GM19328 (cell line): ENCODE measurements around the gene FAF1.
"Not testable (repeated sequence)": the region's sequence is repeated elsewhere in the genome, so short reads cannot be mapped to it uniquely, and the experiment has no call there.

Experiments used
- ATAC-seq: cut with Tn5 transposase; IDR thresholded peaks from one replicate; pipeline ENCODE4 v1.9.1; 2021; ENCODE audit warnings: mild to moderate bottlenecking, moderate library complexity; ENCODE audit not compliant: unreplicated experiment

FAF1 gene

GRCh38 chr1:50967416-50968157, 7.5 kb upstream of the FAF1 start:
- no peak for ATAC-seq

GRCh38 chr1:50966991-50967390, 6.9 kb upstream of the FAF1 start:
- ATAC-seq: no peak

GRCh38 chr1:50964863-50965262, 4.8 kb upstream of the FAF1 start:
- ATAC-seq: no peak

DNA sequence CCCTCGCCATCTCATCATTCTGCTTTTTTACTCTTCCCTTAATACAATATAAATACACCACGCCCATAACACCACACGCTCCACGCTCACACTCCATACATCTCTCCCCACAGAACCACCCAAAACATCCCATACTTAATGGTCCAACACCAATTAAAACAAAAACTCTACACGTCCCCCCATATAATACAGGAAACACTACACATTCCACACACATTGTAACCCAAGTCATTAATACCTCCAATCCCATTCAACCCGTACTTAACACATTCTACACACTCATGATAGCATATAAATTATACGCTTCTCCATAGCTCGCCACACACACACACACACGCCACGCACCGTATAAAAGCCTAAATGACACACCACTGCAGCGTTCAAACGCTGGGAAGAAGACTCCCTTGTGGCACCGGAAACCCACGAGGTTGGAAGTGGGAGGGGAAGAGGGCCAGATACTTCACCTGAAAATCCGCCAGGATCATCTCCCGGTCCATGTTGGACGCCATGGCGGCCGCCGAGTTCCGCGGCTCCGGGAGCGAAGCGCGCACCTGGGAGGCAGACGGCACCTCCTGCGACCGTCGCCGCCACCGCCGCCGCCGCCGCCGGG, 659 bp downstream of the FAF1 start:
- no peak for ATAC-seq

- no peak for ATAC-seq
These were observed 5.0 kb downstream of the FAF1 start for GRCh38 chr1:50955116-50955515.

GRCh38 chr1:50952566-50952965, 7.5 kb downstream of the FAF1 start:
- ATAC-seq: not testable (repeated sequence)

- ATAC-seq: no peak
These were observed 9.7 kb downstream of the FAF1 start for GRCh38 chr1:50950396-50950795.

GRCh38 chr1:50949286-50949982, 10.6 kb downstream of the FAF1 start:
- no peak for ATAC-seq

DNA sequence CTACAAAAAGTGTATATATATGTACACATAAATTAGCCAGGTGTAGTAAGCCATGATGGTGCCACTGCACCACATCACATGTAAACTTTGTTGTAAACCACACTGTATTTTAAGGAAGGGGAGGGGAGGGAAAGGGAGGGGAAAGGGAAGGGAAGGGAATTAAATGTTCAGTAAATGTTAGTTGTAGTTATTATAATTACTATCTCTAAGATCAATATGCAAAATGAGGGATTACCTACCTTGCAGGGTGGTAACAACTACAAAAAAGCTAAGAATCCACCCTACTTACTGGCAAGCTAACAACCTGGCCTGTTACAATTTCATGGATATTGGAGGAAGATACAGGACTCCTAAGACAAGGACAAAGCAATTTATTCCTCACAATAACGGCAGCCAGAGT, 17.7 kb downstream of the FAF1 start:
- ATAC-seq: no peak

DNA sequence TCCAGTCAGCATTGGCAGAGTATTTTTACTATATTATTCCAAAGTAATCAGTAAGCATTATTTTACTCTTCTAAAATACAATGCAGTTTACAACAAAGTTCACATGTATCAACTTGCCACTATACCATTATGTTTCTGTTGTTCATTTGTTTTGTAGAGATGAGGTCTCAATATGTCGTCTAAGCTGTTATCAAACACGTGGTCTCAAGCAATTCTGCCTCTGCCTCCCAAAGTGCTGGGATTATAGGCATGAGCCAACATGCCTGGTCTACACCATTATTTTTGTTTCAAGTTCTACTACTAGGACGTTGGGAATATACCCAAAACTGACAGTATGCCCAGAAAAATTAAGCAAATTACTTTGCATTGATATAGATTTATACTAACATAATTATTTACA, 19.8 kb downstream of the FAF1 start:
- ATAC-seq: no peak

DNA sequence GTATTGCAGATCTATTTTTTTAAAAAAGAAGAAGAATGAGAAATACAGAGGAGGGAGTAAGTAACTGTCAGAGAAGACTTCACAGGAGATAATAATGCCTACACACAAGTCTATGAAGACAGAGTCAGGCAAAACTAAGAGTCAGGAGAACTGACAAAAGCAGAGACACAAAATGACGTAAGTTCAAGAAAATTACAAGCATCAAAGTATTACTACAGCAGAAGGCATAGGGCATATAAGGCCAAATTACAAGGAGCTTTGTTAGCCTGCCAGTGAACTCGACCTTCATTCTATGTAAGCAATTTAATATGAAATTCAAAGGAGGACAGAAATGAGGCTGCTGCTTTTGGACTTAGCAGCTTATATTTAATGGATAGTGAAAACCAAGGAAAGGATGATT, 23.7 kb downstream of the FAF1 start:
- ATAC-seq: no peak

DNA sequence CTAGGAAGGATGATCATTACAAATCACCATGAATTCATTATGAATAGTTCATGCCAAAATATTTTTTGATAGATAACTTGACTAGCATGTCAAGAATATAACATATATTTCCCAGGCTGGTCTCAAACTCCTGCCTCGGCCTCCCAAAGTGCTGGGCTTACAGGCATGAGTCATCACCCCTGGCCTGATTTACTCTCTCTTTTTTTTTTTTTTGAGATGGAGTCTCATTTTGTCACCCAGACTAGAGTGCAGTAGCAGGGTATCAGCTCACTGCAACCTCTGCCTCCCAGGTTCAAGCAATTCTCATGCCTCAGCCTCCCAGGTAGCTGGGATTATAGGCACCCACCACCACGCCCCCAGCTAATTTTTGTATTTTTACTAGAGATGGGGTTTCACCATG, 24.8 kb downstream of the FAF1 start:
- ATAC-seq: not testable (repeated sequence)

- ATAC-seq: no peak
These were observed 25.2 kb downstream of the FAF1 start for GRCh38 chr1:50934838-50935237.

- ATAC-seq: not testable (repeated sequence)
These were observed 26.3 kb downstream of the FAF1 start for GRCh38 chr1:50933770-50934169.

DNA sequence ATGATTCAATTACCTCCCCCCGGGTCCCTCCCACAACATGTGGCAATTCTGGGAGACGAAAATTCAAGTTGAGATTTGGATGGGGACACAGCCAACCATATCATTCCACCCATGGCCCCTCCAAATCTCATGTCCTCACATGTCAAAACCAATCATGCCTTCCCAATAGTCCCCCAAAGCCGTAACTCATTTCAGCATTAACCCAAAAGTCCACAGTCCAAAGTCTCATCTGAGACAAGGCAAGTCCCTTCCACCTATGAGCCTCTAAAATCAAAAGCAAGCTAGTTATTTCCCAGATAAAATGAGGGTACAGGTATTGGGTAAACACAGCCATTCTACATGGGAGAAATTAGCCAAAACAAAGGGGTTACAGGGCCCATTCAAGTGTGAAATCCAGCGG, 28.0 kb downstream of the FAF1 start:
- not testable (repeated sequence) for ATAC-seq

DNA sequence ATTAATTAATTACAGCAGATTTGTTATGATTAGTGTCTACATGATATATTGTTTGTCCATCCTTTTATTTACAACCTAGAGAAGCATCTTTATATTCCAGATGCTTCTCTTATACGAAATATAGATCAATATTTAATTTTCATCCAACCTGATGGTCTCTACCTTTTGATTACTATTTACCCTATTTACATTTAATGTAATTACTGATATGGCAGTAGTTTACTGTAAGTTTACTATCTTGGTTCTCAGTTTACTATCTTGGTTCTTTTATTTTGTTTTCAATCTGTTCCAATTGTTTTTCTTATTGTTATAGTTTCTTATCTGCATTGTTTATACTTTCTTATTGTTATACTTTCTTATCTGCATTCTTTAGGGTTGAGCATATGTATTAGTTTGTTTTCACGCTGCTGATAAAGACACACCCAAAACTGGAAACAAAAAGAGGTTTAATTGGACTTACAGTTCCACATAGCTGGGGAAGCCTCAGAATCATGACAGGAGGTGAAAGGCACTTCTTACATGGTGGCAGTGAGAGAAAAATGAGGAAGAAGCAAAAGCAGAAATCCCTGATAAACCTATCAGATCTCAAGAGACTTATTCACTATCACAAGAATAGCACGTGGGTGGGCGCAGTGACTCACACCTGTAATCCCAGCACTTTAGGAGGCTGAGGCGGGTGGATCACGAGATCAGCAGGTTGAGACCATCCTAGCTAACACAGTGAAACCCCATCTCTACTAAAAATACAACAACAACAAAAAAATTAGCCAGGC, 28.9 kb downstream of the FAF1 start:
- ATAC-seq: no peak

DNA sequence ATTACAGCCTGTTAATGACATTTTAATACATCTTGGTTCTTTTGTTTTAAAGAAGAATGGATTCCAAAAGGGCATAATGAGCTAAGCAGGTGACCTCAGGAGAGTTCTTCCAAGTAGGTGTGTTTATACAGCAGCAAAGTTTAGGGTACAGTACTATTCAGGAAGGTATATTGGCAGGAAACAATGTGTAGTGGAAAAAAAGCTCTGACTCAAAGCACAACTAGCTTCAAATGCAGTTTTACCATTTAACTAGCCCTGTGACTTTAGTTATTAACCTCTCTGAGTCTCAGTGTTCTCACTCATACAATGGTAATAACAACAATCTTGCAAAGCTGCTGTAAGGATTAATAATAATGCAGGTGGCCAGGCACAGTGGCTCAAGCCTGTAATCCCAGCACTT, 29.9 kb downstream of the FAF1 start:
- no peak for ATAC-seq

- no peak for ATAC-seq
These were observed 30.6 kb downstream of the FAF1 start for GRCh38 chr1:50929376-50929958.

DNA sequence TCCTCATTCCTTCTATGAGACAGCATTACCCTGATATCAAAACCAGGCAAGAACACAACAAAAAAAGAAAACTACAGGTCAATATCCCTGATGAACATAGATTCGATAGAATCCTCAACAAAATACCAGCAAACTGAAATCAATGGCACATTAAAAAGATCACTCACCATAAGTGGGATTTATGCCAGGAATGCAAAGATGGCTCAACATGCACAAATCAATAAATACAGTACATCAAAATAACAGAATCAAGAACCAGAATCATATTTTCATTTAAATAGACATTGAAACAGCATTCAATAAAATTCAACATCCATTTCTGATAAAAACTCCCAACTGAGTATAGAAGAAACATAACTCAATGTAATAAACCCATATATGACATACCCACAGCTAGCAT, 36.5 kb downstream of the FAF1 start:
- ATAC-seq: no peak

DNA sequence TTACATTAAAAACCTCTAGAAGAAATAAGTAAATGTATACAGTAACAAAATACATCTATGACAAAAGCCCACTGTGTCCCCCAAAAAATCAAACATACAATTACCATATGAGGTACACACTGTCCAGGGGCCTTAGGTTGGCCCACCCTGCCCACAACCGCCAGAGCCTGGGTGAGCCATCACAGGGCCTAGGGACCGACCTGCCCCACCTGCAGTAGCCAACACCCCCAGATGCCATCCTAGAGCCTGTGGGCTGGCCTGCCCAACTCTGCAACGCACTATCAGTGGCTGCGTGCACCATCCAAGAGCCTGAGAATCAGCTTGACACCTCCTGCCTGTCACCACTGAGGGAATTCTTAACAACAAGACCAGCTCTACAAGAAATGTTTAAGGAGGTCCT, 39.0 kb downstream of the FAF1 start:
- no peak for ATAC-seq

GRCh38 chr1:50920409-50920808, 39.7 kb downstream of the FAF1 start:
- no peak for ATAC-seq
